Pulmonary artery endothelial cell (primary cell): ENCODE results near the gene ZAR1L. TPM values are rescaled to one million over a fixed set of nuclear protein-coding genes. Genes with fewer than 3 reads are reported as not detected.

Experiments
- DNase-seq: peaks from one replicate; pipeline ENCODE4 v3.0.0-alpha.2; 2011; ENCODE audit warnings: low read depth, low spot score
- total RNA-seq: library from RNA; depleted of rRNA; stranded (reverse); fragments of >200 nt; gene quantifications from 2 replicates; pipeline ENCODE4 v1.2.3, GENCODE V29; 2014

The ZAR1L gene
- total RNA-seq, 1 donor from 2014 or later = not detected

GRCh38 chr13:32256243-32256642, 58.9 kb downstream of the ZAR1L start:
- no peak for DNase-seq

- DNase-seq = peak; percentile 32
These were observed 59.4 kb downstream of the ZAR1L start for GRCh38 chr13:32255724-32256109.

DNA sequence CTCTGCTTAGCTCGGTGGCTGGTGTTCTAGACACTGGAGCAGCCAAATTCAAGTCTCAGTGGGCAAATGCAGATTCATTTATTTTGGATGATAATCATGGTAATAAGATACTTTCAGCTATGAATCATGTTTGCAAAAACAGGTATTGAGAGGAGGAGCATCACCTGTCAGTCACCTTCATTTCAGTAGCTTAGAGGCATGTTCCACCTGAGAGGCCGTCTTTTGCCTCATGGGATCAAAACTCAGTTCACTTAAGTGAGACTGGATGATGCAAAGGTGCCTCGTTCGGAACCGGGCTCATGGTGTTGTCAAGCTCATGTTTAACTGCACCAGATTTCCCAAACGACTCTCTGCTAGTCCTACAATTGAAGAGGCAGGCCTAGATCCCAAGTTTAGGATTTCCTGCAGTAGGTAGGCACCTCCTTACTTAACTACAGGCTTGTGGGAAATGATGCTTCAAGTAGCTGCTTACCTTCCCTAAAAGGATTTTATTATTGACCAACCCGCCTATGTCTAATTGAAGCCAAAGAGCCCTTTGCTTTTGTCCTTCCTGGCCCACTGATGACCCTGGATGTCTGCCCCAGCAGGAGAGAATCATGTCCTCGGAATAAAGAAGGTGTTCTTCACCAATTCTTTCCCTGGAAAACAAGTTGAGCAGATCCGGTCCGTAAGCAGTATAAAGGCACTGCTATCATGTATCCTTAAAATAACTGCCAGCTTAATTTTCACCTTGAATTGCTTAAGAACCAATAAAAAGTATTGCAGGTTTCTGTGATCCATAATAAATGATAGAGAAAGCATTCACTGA, 60.0 kb downstream of the ZAR1L start:
- DNase-seq = no peak

GRCh38 chr13:32254416-32254815, 60.7 kb downstream of the ZAR1L start:
- no peak for DNase-seq

GRCh38 chr13:32253911-32254399, 61.2 kb downstream of the ZAR1L start:
- DNase-seq = no peak

Other genes with a start within 250 kb of the ZAR1L start
- gene BRCA2, start 145 bp upstream of the ZAR1L start, total RNA-seq = 7.0 and 10.6 TPM in 2 replicates
- gene N4BP2L1, start 112.8 kb upstream of the ZAR1L start, total RNA-seq = 1.5 and 2.0 TPM in 2 replicates
- 57.3 and 76.3 TPM in 2 replicates for gene N4BP2L2, start 223.4 kb upstream of the ZAR1L start, total RNA-seq